ENCODE measurements around the gene JMJD6. TPM values are rescaled to one million over a fixed set of nuclear protein-coding genes. Genes with fewer than 3 reads are reported as not detected.

Gene JMJD6
- total and polyA plus RNA-seq, 2 experiments from 2014 or later, result 11.4 to 12.8 TPM

GRCh38 chr17:76700270-76700616, 26.2 kb downstream of the JMJD6 start:
- H3K4me3 ChIP-seq, result no peak overlapping the region
- H3F3A ChIP-seq (replicated peaks; ENCODE audit: low read depth), result no peaks in the 10 kb centered on the region
- H4K20me1 ChIP-seq (replicated peaks; ENCODE audit: insufficient read depth), result no peaks in the 10 kb centered on the region; the same call in 1 of the 2 replicates
- H3K27me3 Mint-ChIP-seq (ENCODE audit: insufficient read depth, low read depth, poor library complexity), result peaks cover 14% of the 10 kb centered on the region
- H3K27ac Mint-ChIP-seq, result peak overlapping the region; percentile 36
- TF ChIP-seq POLR2AphosphoS5 (IDR thresholded peaks at IDR 0.05; ENCODE audit: low read depth) (no peak), EZH2 (IDR thresholded peaks at IDR 0.05; ENCODE audit: low read depth, unreplicated experiment) (no peak), ZNF114 (CRISPR knock-in tag; IDR thresholded peaks at IDR 0.05) (no peak), ETS1 (IDR thresholded peaks at IDR 0.05) (no peak), ZNF331 (CRISPR knock-in tag; IDR thresholded peaks at IDR 0.05; ENCODE audit: low read depth) (no peak), CREB1 (CRISPR knock-in tag; IDR thresholded peaks at IDR 0.05; ENCODE audit: low read depth) (no peak), EZH2phosphoT487 (IDR thresholded peaks at IDR 0.05; ENCODE audit: unreplicated experiment) (no peak), STAT1 (IDR thresholded peaks at IDR 0.05; ENCODE audit: unreplicated experiment) (no peak), JUNB (IDR thresholded peaks at IDR 0.05; ENCODE audit: unreplicated experiment) (no peak), NANOG (IDR thresholded peaks at IDR 0.05; ENCODE audit: borderline replicate concordance) (no peak)
- TF ChIP-seq, protein P1, sequence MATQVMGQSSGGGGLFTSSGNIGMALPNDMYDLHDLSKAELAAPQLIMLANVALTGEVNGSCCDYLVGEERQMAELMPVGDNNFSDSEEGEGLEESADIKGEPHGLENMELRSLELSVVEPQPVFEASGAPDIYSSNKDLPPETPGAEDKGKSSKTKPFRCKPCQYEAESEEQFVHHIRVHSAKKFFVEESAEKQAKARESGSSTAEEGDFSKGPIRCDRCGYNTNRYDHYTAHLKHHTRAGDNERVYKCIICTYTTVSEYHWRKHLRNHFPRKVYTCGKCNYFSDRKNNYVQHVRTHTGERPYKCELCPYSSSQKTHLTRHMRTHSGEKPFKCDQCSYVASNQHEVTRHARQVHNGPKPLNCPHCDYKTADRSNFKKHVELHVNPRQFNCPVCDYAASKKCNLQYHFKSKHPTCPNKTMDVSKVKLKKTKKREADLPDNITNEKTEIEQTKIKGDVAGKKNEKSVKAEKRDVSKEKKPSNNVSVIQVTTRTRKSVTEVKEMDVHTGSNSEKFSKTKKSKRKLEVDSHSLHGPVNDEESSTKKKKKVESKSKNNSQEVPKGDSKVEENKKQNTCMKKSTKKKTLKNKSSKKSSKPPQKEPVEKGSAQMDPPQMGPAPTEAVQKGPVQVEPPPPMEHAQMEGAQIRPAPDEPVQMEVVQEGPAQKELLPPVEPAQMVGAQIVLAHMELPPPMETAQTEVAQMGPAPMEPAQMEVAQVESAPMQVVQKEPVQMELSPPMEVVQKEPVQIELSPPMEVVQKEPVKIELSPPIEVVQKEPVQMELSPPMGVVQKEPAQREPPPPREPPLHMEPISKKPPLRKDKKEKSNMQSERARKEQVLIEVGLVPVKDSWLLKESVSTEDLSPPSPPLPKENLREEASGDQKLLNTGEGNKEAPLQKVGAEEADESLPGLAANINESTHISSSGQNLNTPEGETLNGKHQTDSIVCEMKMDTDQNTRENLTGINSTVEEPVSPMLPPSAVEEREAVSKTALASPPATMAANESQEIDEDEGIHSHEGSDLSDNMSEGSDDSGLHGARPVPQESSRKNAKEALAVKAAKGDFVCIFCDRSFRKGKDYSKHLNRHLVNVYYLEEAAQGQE (IDR thresholded peaks at IDR 0.05; ENCODE audit: unreplicated experiment), result no peak
- TF ChIP-seq, protein P2, sequence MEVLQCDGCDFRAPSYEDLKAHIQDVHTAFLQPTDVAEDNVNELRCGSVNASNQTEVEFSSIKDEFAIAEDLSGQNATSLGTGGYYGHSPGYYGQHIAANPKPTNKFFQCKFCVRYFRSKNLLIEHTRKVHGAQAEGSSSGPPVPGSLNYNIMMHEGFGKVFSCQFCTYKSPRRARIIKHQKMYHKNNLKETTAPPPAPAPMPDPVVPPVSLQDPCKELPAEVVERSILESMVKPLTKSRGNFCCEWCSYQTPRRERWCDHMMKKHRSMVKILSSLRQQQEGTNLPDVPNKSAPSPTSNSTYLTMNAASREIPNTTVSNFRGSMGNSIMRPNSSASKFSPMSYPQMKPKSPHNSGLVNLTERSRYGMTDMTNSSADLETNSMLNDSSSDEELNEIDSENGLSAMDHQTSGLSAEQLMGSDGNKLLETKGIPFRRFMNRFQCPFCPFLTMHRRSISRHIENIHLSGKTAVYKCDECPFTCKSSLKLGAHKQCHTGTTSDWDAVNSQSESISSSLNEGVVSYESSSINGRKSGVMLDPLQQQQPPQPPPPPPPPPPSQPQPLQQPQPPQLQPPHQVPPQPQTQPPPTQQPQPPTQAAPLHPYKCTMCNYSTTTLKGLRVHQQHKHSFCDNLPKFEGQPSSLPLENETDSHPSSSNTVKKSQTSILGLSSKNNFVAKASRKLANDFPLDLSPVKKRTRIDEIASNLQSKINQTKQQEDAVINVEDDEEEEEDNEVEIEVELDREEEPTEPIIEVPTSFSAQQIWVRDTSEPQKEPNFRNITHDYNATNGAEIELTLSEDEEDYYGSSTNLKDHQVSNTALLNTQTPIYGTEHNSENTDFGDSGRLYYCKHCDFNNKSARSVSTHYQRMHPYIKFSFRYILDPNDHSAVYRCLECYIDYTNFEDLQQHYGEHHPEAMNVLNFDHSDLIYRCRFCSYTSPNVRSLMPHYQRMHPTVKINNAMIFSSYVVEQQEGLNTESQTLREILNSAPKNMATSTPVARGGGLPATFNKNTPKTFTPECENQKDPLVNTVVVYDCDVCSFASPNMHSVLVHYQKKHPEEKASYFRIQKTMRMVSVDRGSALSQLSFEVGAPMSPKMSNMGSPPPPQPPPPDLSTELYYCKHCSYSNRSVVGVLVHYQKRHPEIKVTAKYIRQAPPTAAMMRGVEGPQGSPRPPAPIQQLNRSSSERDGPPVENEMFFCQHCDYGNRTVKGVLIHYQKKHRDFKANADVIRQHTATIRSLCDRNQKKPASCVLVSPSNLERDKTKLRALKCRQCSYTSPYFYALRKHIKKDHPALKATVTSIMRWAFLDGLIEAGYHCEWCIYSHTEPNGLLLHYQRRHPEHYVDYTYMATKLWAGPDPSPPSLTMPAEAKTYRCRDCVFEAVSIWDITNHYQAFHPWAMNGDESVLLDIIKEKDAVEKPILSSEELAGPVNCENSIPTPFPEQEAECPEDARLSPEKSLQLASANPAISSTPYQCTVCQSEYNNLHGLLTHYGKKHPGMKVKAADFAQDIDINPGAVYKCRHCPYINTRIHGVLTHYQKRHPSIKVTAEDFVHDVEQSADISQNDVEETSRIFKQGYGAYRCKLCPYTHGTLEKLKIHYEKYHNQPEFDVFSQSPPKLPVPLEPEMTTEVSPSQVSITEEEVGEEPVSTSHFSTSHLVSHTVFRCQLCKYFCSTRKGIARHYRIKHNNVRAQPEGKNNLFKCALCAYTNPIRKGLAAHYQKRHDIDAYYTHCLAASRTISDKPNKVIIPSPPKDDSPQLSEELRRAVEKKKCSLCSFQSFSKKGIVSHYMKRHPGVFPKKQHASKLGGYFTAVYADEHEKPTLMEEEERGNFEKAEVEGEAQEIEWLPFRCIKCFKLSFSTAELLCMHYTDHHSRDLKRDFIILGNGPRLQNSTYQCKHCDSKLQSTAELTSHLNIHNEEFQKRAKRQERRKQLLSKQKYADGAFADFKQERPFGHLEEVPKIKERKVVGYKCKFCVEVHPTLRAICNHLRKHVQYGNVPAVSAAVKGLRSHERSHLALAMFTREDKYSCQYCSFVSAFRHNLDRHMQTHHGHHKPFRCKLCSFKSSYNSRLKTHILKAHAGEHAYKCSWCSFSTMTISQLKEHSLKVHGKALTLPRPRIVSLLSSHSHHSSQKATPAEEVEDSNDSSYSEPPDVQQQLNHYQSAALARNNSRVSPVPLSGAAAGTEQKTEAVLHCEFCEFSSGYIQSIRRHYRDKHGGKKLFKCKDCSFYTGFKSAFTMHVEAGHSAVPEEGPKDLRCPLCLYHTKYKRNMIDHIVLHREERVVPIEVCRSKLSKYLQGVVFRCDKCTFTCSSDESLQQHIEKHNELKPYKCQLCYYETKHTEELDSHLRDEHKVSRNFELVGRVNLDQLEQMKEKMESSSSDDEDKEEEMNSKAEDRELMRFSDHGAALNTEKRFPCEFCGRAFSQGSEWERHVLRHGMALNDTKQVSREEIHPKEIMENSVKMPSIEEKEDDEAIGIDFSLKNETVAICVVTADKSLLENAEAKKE (CRISPR knock-in tag; IDR thresholded peaks at IDR 0.05), result no peak
- TF ChIP-seq, protein P3, sequence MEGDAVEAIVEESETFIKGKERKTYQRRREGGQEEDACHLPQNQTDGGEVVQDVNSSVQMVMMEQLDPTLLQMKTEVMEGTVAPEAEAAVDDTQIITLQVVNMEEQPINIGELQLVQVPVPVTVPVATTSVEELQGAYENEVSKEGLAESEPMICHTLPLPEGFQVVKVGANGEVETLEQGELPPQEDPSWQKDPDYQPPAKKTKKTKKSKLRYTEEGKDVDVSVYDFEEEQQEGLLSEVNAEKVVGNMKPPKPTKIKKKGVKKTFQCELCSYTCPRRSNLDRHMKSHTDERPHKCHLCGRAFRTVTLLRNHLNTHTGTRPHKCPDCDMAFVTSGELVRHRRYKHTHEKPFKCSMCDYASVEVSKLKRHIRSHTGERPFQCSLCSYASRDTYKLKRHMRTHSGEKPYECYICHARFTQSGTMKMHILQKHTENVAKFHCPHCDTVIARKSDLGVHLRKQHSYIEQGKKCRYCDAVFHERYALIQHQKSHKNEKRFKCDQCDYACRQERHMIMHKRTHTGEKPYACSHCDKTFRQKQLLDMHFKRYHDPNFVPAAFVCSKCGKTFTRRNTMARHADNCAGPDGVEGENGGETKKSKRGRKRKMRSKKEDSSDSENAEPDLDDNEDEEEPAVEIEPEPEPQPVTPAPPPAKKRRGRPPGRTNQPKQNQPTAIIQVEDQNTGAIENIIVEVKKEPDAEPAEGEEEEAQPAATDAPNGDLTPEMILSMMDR (conservative IDR thresholded peaks at IDR 0.05; ENCODE audit: low read depth in 2 of 2), result no peak
- H3K27me3 ChIP-seq (ENCODE audit: insufficient read depth), result no peaks in the 10 kb centered on the region
- H3K27ac ChIP-seq (ENCODE audit: low read depth), result peak overlapping the region; percentile 66; the same call in 1 of the 2 replicates
- no peaks in the 10 kb centered on the region for H3K9me2 ChIP-seq (ENCODE audit: insufficient read depth)
- peak overlapping the region; percentile 63 for H3K4me2 ChIP-seq
- no peaks in the 10 kb centered on the region for H3K36me3 Mint-ChIP-seq (ENCODE audit: low read depth)
- H3K4me1 ChIP-seq (ENCODE audit: insufficient read depth), result peaks cover 35% of the 10 kb centered on the region
- H3K36me3 ChIP-seq (ENCODE audit: insufficient read depth), result no peaks in the 10 kb centered on the region
- ATAC-seq (peak; percentile 20), DNase-seq (ENCODE audit: low spot score) (no peak)
- peaks cover 15% of the 10 kb centered on the region for H3K79me2 ChIP-seq (replicated peaks; ENCODE audit: insufficient read depth)
- H3K4me3 Mint-ChIP-seq, result no peak overlapping the region
- H2AFZ ChIP-seq, result no peak overlapping the region
- H3K9me3 Mint-ChIP-seq, result no peaks in the 10 kb centered on the region; the same call in 2 of the 3 replicates
- peaks cover 41% of the 10 kb centered on the region for H3K4me1 Mint-ChIP-seq

Data from GM23338 (cell line).